HuH-7 (cell line): ENCODE measurements around the gene CDC42EP4.
A peak's percentile ranks its signal among the peaks of the same experiment; 100 is the strongest.

ENCODE experiments used
- DNase-seq: peaks from one replicate; pipeline ENCODE4 v3.0.0; 2011; ENCODE audit warnings: low spot score

The CDC42EP4 gene

DNA sequence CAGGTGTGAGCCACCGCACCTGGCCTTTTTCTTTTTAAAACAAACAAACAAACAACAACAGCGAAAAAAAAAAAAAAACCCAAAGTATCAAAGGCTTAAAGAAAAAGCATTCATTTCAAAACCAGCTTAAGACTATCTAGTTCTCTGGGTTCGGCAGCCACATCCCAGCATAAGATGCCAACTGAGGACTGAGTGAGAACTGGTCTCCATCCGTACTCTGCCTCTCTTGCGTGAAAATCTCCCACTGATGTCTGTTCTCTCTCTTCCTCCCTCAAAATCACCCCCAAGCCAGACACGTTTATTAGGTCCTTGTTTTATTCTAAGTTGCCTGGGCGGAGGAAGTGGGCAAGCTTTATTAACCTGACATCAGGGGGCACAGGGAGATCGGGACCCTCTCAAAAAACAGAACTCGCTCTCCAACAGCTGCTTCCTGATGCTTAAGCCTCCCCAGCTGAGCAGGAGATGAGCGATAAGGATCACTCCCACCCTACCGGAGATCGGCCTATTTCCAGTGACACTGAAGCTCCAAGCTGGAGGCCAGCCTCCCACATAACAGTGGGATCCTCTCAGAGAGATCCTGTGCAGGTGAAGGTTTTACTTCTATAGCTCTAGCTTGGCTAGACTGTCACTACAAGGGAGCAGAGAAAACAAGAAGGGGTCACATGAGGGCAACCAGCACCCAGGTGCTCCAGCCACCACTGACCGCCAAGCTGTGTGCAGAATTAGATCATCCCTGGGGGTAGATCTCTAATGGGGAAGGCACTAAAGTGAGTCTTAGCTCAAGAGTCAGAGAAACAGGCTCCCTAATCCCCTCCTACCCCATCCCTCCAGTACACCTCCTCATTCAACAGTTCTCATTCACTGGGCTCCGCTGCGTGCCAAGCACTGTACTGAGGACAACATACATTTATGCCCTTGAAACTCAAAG is 13.6 kb downstream of the CDC42EP4 start:
- DNase-seq = no peak

DNA sequence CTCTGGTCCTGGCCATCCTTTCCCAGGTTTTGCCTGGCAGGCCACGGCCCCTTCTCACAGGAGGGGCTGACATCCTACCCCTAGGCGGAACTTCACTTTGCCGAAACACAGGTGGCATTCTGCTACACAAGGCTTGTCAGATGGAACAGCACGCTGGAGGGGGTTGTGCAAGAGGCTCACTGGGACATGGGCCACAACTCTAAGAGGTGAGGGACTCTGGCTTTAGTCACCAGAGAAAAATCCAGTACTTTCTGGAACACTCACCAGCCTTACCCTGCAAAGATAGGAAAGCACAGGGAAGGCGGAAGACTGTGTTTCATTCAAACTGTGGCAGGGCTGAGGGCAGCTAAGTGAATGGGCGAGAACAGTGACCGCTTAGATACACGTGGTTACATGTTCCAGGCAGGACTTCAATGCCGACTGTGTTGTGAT is 18.3 kb downstream of the CDC42EP4 start:
- no peak for DNase-seq

DNA sequence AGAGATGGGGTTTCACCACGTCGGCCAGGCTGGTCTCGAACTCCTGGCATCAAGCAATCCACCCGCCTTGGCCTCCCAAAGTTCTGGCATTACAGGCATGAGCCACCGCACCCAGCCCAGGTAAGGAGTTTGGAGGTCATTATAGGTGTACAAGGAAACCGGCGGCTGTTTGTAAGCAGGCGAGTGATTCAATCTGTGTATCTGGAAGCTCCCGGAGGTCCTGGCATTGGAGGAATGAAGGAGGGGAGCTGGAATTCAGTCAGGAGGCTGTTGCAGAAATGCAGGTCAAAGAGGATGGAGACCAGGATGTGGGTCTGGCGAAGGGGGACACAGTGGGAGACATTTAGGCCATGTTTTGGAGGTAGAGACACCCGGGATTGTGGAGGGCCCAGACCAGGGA is 18.8 kb downstream of the CDC42EP4 start:
- no peak for DNase-seq

DNA sequence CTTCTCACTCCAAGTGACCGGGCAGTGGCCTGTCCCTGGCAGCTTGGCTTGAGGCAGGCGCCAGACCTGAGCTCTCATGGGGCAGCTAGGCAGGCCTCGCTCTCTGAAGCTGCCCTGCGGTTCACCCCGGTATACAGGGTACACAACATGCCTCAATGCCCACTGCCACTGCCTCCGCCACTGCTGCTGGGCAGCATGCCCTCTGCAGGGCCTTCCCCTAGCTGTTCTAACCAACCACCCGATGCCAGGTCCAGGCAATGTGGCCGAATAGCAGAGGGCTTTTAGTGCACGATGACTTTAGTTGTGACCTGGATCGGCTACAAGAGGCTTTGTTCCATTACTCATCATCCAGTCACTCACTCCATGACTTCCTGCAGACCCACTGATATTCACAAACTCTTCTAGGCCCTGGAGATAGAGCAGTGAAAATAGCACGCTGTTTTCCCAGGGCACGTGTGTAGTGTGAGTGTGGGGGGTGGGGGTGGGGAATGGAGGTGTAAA is 19.7 kb downstream of the CDC42EP4 start:
- DNase-seq = no peak

DNA sequence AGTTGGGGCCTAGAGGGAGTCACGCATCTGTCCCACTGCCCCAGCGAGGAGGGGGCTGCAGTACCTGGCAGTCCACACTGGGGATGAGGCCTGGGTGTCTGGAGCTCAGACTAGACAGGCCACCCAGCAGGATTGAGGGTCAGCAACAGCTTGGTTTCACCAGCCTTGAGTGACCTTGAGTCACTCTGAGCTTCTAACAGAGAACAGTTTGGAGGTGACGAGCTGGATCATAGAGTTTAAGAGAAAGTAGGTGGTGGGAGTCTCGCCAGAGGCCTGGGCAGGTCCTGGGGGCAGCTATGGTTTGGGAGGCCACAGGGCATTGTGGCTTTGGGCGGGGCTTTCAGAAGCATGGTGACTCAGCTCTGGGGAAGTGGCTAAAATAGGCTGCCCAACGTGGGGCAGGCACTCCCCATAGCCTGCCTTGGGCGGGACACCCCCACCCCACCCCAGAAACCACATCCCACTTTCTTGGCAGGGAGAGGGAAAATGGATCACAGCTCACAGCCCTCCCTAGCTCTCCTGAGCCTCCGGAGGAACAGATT is 20.5 kb downstream of the CDC42EP4 start:
- DNase-seq = no peak

DNA sequence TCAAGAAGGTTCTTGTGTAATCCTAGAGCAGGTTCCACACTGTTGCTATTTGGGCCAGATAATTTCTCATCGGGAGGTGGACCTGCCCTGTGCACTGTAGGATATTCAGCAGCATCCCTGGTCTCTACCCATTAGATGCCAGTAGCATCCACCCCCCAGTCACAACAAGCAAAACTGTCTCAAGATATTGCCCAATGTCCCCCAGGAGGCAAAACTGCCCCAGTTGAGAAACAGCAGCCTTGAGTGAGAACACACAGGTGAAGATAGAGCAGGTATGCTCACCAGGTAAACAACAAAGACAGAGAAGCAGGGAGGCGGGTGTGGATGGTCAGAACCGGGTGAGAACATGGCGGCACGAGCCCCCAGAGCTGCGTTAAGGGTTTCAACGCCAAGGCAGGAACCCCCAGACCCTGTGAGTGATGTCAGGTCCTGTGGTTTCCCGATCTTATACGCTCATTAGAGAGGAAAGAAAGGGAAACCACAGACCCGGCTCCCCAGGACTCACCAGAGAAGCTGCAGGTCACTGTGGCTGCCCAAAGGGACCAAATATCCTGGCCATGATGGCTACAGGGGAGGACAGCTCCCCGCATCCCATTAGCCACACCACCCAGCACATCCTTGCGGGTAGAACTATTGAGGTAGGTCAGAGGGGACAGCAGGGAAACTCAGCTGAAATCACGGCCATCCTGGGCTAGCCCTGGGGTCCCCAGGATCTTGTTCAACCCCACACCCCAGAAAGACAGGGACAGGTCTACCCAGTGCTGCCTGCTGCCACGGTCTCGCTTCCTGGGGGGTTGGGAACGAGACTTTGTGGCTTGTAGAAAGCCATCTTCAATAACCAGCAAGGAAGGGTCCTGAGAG is 21.2 kb downstream of the CDC42EP4 start:
- DNase-seq = no peak

DNA sequence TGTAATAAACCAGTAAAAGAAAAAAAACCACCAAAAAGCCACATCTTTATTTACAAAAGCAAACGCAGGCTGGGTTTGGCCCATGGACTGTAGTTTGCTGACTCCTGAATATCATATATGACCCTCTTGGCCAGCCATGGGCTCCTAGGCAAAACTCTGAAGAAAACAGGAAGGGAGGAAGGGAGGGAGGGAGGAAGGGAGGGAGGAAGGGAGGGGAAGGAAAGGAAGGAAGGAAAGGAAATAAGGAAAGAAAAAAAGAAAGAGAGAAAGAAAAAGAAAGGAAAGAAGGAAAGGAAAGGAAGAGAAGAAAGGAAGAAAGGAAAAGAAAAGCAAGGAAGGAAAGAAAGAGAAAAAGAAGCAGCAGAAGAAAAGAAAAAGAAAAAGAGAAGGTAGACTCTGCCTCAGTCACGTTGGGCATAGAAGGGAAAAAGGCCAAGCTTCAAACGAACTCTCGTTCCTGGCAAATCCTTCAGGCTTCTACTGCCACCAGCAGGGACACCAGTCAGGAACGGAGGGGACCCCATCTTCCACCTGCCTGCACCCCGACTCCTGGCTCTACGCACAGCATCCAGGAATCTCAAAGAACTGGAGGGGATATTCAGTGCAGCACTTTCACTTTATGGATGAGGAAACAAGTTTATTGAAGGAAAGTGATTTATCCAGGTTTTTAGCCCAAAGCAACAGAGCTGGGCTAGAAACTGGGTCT is 22.1 kb downstream of the CDC42EP4 start:
- no peak for DNase-seq

DNA sequence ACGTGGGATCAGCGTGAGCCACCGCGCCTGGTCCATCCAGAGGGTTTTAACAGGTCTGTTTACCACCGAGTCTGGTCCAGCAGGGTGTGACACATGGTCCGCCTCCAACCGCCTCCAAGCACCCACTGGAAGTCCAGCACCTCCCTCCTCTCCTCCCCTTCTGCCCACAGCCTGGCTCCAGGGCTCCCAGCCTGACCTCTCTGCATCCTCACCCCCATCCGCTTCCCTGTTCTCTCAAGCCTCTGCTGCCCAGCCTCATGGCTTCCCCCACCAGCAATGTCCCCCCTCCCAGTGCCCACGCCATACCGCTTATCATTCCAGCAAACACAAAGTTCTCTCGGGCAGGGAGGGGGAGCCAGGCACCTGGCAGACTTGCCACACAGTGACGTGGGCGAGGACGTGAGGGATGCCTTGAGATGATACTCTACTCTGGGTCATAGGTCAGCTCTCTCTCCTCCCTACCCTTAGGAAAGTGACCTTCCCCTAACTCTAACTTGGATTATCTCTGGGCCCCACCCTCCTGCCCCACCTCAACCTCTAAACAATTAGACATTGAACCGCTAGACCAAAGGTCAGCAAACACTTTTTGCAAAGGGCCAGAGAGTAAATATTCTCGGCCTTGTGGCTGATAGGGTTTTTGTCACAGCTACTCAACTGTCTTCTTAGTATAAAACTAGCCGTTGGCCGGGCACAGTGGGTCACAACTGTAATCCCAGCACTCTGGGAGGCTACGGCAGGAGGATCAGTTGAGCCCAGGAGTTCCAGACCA is 23.1 kb downstream of the CDC42EP4 start:
- DNase-seq = peak; percentile 90

DNA sequence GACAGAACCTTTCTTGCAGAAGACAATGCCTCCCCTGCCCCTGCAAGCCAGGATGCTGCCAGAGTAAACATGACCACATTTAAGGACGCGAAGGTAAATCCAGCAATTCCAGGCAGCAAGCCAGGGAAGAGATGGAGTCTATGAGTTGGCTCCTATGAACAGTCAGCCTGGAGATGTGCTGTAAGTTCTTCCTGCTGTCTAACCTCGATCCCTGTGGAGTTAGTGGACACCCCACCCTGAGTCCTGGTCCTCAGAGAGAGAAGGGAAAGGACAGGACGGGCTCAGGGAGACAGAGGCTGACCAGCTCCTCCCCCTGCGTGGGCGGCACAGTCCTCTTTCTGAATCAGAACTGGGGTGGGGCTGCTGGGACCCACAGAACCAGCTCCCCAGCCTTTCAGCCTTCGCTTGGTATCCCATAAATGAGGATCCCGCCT is 24.9 kb downstream of the CDC42EP4 start:
- no peak for DNase-seq

DNA sequence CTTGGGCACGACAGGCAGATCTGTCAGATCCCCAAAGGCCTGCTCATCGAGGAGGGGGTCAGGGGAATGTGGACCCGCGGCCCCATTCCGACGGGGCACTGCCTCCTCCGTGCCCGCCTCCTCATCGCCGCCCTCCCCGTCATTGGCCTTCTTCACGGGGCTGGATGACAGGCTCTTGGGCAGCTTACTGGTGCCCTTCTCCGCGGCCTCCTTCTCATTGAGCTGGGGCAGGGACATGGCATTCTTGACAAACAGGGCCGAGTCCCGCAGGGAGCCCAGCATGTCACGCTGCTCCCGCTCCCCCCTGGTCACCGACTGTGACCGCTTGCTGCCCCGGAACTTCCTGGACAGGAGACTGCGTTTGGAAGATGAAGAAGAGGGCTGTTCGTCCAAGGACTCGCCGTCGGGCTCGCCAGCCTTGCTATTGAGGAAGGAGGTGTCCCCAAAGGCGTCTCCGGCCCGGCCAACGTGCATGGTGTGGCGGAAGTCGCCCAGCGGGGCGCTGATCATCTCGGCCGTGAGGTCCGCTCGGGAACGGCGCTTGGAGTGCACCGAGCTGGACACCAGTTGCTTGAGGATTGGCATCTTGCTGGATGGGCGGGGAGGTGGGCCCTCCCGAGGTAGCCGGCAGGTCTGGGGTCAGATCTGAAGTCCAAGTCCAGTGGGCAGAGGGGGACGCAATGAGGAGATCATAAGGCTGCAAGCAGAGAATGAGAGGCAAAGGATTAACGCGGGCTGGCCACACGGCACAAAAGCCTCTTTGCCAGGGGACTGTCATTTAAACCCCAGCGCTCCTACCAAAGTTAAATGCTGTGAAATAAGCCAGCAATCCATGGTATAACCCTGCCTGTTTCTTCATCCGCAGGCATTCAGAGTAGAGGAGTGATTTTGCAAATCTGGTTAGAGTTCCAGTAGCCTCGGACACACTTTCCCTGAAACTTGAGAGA is 25.6 kb downstream of the CDC42EP4 start:
- DNase-seq = no peak

DNA sequence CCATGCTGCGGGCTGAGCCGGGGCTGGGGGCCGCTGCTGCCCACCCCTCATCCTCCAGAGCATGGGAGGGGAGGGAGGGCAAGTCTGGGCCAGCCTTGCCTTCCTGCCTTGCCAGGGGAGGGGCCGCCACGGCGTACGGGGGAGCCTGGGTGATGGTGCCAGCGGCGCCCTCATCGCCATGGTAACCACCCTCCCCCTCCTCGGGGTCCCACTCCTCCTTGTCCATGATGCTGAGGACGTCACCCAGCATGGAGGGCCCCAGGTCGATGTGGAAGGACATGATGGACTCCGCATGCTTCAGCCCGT is 26.2 kb downstream of the CDC42EP4 start:
- no peak for DNase-seq

DNA sequence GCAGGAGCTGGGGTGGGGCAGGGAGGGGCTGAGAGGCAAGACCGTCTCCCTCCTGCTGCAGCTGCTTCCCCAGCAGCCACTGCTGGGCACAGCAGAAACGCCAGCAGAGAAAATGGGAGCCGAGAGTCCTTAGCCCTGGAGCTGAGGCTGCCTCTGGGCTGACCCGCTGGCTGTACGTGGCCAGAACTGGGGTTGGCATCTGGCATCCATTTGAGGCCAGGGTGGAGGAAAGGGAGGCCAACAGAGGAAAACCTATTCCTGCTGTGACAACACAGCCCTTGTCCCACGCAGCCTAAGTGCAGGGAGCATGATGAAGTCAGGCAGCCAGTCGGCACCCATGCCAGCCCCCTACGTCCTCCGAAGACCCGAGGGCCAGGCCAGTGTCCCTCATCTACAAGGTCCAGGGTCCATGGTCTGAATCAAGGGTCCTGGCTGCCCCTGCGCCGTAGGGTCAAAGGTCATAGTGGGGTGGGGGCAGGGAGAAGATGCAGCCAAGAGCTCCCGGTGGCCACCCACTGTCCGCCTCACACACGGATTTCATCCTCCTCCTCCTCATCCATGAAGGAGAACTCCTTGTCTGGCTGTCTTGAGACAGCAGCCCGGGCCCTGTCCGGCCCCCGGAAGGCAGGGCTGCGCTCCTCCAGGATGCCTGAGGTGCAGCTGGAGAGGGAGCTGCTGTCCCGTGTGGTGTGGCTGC is 26.7 kb downstream of the CDC42EP4 start:
- DNase-seq = no peak

DNA sequence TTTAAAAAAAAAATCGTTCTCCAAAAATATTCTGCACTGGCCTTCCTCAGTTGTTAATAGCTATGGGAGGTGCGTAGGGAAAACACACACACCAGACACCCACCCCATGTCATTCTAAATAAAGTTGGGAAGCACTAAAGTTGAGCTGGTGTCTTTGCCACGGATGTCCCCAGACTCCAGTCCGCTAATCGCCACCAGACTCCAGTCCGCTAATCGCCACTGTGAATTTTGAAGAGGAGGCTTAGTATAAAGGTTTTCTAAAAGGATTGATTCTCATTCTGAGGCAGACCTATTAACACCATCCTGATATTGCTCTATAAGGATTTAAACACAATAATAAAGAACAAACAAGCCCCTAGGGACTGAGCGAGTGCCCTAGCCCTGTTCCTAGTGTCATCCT is 27.4 kb downstream of the CDC42EP4 start:
- DNase-seq = no peak

DNA sequence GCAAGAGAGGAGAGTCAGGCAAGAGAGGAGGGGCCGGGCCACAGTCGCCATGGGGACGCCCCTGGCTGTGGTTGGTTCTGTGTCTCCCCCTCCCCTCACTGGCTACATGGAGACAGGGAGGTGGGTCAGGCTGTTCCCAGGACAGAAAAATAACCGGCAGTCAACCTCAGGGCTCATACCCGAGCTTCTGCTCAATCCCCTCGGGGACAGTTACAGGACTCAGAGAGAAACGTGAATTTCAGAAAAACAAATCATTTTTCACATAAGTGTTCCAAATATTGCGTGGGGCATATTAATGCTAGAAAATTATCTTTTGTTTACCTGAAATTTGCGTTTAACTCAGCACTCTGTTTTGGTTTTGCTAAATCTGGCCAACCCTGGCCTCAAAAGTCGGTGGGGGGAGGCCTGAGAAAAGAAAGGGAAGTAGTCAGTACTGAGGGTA is 27.9 kb downstream of the CDC42EP4 start:
- DNase-seq = no peak

DNA sequence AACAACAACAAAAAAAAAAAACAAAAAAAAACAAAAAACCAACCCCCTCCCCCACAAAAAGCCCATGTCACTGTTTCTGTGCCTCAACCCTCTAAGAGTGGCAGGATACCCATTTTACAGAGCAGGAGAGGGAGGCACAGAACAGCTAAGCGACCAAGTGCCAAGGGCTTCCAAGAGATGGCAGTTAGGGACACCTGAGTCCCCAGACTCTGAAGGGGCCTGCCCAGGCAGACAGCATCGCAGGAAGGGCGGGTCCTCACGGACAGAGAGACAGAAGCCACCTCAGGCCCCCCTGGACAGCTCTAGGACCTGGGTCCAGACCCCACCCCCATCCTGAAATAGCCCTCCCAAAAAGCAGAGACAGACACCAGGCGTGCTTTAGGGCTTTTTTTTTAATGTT is 28.6 kb downstream of the CDC42EP4 start:
- no peak for DNase-seq

DNA sequence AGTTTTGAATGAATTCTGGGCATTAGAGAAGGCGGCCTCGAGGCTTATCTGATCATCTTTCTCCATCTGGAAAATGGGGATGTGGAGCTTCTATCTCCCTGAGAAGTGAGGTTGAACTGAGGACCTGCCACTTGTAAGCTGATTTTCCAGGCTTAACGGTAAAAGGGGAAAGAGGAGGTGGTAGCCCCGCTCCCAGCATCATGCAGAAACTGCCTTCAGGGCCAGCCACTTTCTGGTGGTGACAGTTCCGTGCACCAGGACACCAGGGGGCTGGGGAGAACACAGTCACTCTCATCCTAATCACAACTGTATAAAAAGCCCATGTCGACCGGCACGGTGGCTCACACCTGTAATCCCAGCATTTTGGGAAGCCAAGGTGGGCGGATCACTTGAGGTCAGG is 29.2 kb downstream of the CDC42EP4 start:
- DNase-seq = no peak

DNA sequence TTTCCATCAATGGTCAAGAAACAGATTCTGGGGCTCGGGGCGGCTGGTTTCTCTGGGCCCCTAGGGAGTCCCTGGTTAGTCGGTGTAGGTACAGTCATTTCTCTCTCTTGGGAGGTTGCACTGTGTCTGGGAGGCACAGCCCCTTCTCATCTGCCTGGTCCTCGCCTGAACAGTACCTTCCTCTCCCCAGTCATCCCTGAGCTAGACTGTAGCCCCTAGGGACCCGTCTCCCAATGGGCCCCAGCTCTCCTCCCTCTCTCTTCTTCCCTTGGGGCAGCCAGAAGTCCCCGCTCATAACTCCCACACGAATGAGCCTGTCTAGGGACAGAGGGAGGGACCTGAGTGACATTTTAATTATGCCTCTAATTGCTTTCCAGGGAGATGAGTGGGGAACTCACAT is 29.9 kb downstream of the CDC42EP4 start:
- no peak for DNase-seq

DNA sequence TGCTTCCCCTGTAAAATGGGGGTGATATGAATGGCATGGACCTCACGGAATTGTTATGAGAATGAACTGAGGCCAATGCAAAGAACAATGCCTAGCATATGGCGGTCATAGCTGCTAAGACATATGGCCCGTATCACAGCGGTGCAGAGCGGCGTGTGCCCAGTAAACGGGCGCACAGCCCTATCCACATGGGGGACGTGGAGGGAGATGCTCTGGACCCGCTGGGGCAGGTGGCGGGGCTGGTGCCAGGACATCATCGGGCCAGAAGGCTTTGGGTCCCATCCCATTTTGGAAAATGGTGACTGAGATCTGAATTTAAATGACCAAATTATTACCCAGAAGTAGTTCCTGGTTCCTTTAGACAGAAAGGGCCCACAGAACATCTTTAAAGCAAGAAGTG is 31.6 kb downstream of the CDC42EP4 start:
- no peak for DNase-seq

DNA sequence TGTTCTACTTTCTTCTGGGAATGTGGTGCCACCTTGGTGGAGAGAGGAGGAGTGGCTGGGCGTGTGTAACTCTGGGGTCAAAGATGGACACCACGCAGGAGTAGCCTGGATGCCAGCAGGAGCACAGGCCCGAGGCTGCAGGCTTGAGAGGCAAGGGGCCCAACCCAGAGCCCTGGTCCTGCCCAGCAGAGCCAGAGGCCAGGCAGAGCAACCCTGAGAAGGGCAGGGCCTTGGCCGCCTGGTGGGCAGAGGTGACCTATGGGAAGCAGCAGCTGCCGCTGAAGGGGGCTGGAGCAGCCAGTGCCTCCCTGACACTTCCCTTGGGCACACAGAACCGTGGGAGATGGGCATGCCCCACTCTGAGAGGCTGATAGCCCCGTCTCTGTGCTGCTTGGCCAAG is 32.1 kb downstream of the CDC42EP4 start:
- no peak for DNase-seq
